ENCODE measurements around the gene PXMP2. TPM values are rescaled to one million over a fixed set of nuclear protein-coding genes. Genes with fewer than 3 reads are reported as not detected.

PXMP2 gene
- total and polyA plus RNA-seq, 2 of the 8 experiments (the other 6 are each of a cell fraction or from before 2014, with no cell fraction given): 13.8 to 15.1 TPM

- no peak for TF ChIP-seq KDM1A (IDR thresholded peaks at IDR 0.05; ENCODE audit: borderline replicate concordance, low read length)
Measured at GRCh38 chr12:132662901-132663755, 24.3 kb upstream of the PXMP2 start (continued).
